Body of pancreas (tissue), 4 donors: Measurements from ENCODE around the gene TBC1D8B. TPM values are rescaled to one million over a fixed set of nuclear protein-coding genes. Genes with fewer than 3 reads are reported as not detected.

Experiments
- ATAC-seq: fragments of 150-250 bp; one replicate; pipeline ENCODE4 v1.9.1; 2016
- DNase-seq, 4 donors: peaks; one replicate each; pipeline ENCODE4 v3.0.0-alpha.2; 2019
- H3K27ac ChIP-seq, 4 donors: fragments of 200-600 bp; sonication (generic); 1 replicate in 3 of 4; 2 replicates in 1 of 4; pipeline versions ENCODE4 v1.5.1 to v1.6.1; 2016 to 2019; ENCODE audit warnings: mild to moderate bottlenecking in 1 of 4, mixed read lengths in 1 of 4, moderate library complexity in 1 of 4
- H3K27me3 ChIP-seq, 2 donors: fragments of 200-600 bp; sonication (generic); one replicate each; pipeline ENCODE4 v1.6.0; 2016; ENCODE audit warnings: mild to moderate bottlenecking in 1 of 2
- H3K36me3 ChIP-seq, 2 donors: fragments of 200-600 bp; sonication (generic); replicated peaks in 1 of 2; 2 replicates each; pipeline ENCODE4 v1.5.1; 2016; ENCODE audit warnings: low read depth in 2 of 2; ENCODE audit not compliant: insufficient read depth in 1 of 2
- H3K4me1 ChIP-seq: fragments of 200-600 bp; sonication (generic); one replicate; pipeline ENCODE4 v1.6.0; 2016
- H3K4me3 ChIP-seq, 2 donors: fragments of 200-600 bp; sonication (generic); 1 replicate in 1 of 2; 2 replicates in 1 of 2; pipeline ENCODE4 v1.5.1; 2016 to 2019
- H3K9me3 ChIP-seq, 3 donors: fragments of 200-600 bp; sonication (generic); 1 replicate in 2 of 3; 2 replicates in 1 of 3; pipeline ENCODE4 v1.5.1; 2016
- CTCF ChIP-seq, 7 experiments: fragments of 450-650 bp in 4 of 7; fragments of 200-600 bp in 3 of 7; sonication (generic) in 3 of 7; IDR thresholded peaks; one replicate each; pipeline ENCODE4 v1.5.1; 2016 to 2019; ENCODE audit warnings: antibody characterized with exemption in 7 of 7
- POLR2A ChIP-seq, 3 donors: fragments of 450-650 bp; IDR thresholded peaks; one replicate each; pipeline ENCODE4 v1.6.1; 2016; ENCODE audit warnings: antibody characterized with exemption in 3 of 3, mild to moderate bottlenecking in 2 of 3
- WGBS, 2 donors: methylation state at CpG; one replicate each; pipeline ENCODE4 v1.1.5; 2017; 5-methylcytosine and 5-hydroxymethylcytosine counted together
- intact Hi-C: fragments of 100-400 bp; cut with DNase I; formaldehyde crosslinking; loops from one replicate; pipeline ENCODE4 v1.15.1; 2023
- total RNA-seq, 2 donors: library from RNA; depleted of rRNA; stranded (reverse); fragments of >200 nt; gene quantifications; one replicate each; pipeline ENCODE4 v1.1.0, GENCODE V29; 2016

The TBC1D8B gene
- total RNA-seq, 2 donors from 2014 or later, result 10.6 to 14.5 TPM

DNA sequence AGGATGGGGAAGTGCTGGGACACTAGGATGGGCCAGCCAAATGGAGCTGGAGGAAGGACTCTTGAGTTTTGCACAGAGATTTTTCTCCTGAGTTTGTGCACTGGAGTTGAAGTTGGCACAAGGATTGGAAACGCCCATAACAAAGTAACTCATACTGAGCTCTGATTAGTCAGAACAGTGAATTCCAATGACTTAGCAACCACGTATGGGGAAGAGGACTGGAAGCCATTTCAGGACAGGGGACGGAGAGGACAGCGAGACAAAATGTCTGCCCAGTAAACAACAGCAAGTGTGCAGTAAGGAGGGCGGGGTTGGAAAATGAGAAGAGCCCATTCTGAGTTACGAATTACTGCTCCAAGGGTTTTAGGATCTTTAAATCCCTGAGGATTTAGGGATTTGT lies 94.8 kb downstream of the TBC1D8B start:
- Histone ChIP-seq H3K27ac (no peak overlapping the region), H3K9me3 (no peaks in the 10 kb centered on the region), H3K27me3 (no peaks in the 10 kb centered on the region), H3K4me3 (no peak overlapping the region), H3K36me3 (no peaks in the 10 kb centered on the region), H3K4me1 (peaks cover 34% of the 10 kb centered on the region)
- WGBS, 2 donors, result 77 to 85% methylated on average over 5 to 6 of the region's 6 CpGs
- ATAC-seq (no peak), DNase-seq (no peak)
- intact Hi-C loops, result loop anchor here (5.0 kb wide), 1 partner anchor 55 kb away; no protein-coding TSS in a partner anchor
- TF ChIP-seq POLR2A (IDR thresholded peaks at IDR 0.05) (no peak), CTCF (IDR thresholded peaks at IDR 0.05) (no peak)

GRCh38 chrX:106898462-106898861 lies 96.0 kb downstream of the TBC1D8B start:
- Histone ChIP-seq H3K9me3 (no peaks in the 10 kb centered on the region), H3K27ac (no peak overlapping the region), H3K27me3 (no peaks in the 10 kb centered on the region), H3K4me1 (peaks cover 34% of the 10 kb centered on the region), H3K36me3 (no peaks in the 10 kb centered on the region), H3K4me3 (no peak overlapping the region)
- 7 to 14% methylated on average over 1 of the region's 1 CpG for WGBS, 2 donors
- DNase-seq (peak in 3 of 4 donors; percentile 37 to 46 (median 37)), ATAC-seq (peak; percentile 70)
- intact Hi-C loops, result loop anchor here (5.0 kb wide), 1 partner anchor 54 kb away; no protein-coding TSS in a partner anchor
- TF ChIP-seq POLR2A (IDR thresholded peaks at IDR 0.05), result no peak
- peak in 4 of 7 experiments; percentile 49 to 64 (median 56) for TF ChIP-seq CTCF (IDR thresholded peaks at IDR 0.05)

GRCh38 chrX:106899276-106899675 lies 96.8 kb downstream of the TBC1D8B start:
- H3K9me3 ChIP-seq, result no peaks in the 10 kb centered on the region
- TF ChIP-seq CTCF (IDR thresholded peaks at IDR 0.05), result no peak
- TF ChIP-seq POLR2A (IDR thresholded peaks at IDR 0.05), result no peak
- no peak for ATAC-seq

GRCh38 chrX:106899841-106900240 lies 97.4 kb downstream of the TBC1D8B start:
- Histone ChIP-seq H3K27ac (no peak overlapping the region), H3K9me3 (no peaks in the 10 kb centered on the region), H3K4me3 (no peak overlapping the region), H3K27me3 (no peaks in the 10 kb centered on the region), H3K36me3 (no peaks in the 10 kb centered on the region), H3K4me1 (peaks cover 34% of the 10 kb centered on the region)
- intact Hi-C loops, result loop anchor here (5.0 kb wide), 1 partner anchor 52 kb away; no protein-coding TSS in a partner anchor
- WGBS, 2 donors, result 71 to 75% methylated on average over 1 of the region's 1 CpG
- ATAC-seq (no peak), DNase-seq (no peak)
- TF ChIP-seq POLR2A (IDR thresholded peaks at IDR 0.05), result no peak
- no peak for TF ChIP-seq CTCF (IDR thresholded peaks at IDR 0.05)

More at GRCh38 chrX:106899276-106899675, 96.8 kb downstream of the TBC1D8B start:
- DNase-seq, result no peak
- Histone ChIP-seq H3K4me3 (no peak overlapping the region), H3K4me1 (peaks cover 34% of the 10 kb centered on the region), H3K27me3 (no peaks in the 10 kb centered on the region), H3K36me3 (no peaks in the 10 kb centered on the region), H3K27ac (no peak overlapping the region)
- intact Hi-C loops, result loop anchor here (5.0 kb wide), 1 partner anchor 53 kb away; no protein-coding TSS in a partner anchor
- WGBS, 2 donors, result 41 to 50% methylated on average over 2 of the region's 2 CpGs

DNA sequence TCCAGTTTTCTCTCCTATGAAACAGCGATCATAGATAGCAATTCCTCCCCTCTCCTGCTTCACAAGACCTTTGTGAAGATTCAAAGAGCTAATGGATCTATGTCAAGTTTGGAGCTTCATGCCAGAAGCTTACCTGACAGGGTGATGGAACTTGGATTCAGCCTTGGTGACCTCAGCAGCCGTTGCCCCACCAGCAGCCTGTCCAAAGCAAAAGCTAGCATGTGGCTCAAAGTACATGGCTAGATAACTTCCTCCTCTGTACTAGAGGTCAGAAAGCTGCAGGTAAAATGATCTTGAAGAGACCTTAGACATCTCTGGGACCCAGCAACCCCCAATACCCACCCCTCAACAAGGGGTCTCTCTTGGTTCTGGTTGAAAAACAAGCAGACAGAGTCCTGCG lies 98.9 kb downstream of the TBC1D8B start:
- Histone ChIP-seq H3K27ac (no peak overlapping the region), H3K36me3 (no peaks in the 10 kb centered on the region), H3K27me3 (no peaks in the 10 kb centered on the region), H3K9me3 (no peaks in the 10 kb centered on the region), H3K4me3 (no peak overlapping the region), H3K4me1 (peaks cover 34% of the 10 kb centered on the region)
- ATAC-seq (no peak), DNase-seq (no peak)
- intact Hi-C loops, result no loop called here
- TF ChIP-seq POLR2A (IDR thresholded peaks at IDR 0.05), result no peak
- WGBS, 2 donors, result 57% methylated on average over 3 of the region's 3 CpGs; no CpG with 5 or more reads in 1 of the 2 donors
